HG03196 (cell line): Measurements from ENCODE around the gene NYAP1.
"Not testable (repeated sequence)": the region's sequence is repeated elsewhere in the genome, so short reads cannot be mapped to it uniquely, and the experiment has no call there.

Source experiments
- ATAC-seq: cut with Tn5 transposase; IDR thresholded peaks from one replicate; pipeline ENCODE4 v1.9.1; 2021; ENCODE audit not compliant: unreplicated experiment

The NYAP1 gene

DNA sequence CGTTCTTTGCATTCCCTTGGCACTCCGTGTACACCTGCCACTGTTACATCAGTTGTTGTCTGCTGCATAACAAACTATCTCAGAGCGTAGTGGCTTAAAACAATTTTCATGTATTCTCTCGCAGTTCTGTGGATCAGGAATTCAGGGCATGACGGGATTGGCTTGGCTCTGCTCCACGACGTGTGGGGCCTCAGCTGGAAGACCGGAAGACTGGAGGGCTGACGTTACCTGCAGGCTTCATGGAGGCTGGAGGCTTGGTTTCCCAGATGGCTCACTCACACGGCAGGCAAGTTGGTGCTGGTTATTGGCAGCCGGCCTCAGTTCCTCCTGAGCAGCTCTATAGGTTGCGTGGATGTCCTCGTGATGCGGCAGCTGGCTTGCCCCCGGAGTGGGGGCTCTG lies 25.5 kb downstream of the NYAP1 start:
- ATAC-seq, result no peak

DNA sequence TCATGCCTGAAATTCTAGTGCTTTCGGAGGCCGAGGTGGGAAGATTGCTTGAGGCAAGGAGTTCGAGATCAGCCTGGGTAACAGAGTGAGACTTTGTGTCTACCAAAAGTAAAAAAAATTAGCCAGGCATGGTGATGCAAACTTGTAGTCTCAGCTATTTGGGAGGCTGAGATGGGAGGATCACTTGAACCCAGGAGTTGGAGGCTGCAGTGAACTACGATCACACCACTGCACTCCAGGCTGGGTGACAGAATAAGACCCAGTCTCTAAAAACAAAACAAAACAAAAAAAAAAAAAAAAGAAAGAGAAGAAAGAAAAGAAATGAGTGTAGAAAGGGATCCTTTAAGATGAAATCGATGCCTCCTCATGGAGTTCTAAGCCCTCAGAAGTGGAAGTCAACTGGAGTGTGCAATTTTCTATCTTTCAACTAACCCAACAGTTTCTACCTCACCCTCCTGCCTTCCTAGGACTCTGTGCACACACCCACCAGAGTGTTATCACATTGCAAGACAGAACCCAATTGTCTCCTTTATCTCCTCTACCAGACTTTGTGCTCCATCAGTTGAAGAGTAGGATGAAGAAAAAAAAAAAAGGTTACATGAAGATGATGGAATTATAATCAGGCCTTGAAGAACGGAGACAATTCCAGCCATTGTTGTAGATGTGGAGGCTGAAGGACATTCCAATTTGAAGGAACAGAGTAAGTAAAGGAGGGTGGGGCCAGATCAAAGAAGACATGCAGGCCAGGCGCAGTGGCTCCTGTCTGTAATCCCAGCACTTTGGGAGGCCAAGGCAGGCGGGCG lies 26.9 kb downstream of the NYAP1 start:
- no peak for ATAC-seq

DNA sequence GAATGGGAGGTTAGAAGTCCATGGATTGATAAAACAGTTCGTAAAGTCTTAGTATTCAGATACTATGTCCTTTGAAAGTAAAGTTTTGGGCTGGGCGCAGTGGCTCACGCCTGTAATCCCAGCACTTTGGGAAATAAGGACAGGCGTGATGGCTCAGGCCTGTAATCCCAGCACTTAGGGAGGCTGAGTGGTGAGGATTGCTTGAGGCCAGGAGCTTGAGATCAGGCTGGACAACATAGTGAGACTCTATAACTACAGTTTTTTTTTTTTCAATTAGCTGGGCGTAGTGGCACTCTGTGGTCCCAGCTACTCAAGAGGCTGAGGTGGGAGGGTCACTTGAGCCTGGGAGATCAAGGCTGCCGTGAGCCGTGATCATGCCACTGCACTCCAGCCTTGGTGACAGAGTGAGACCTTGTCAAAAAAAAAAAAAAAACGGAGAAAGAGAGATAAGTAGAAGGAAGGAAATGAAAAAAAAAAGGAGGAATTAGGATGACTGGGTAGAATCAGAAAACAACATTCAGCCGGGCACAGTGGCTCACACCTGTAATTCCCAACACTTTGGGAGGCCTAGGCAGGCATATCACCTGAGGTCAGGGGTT lies 29.6 kb downstream of the NYAP1 start:
- no peak for ATAC-seq

DNA sequence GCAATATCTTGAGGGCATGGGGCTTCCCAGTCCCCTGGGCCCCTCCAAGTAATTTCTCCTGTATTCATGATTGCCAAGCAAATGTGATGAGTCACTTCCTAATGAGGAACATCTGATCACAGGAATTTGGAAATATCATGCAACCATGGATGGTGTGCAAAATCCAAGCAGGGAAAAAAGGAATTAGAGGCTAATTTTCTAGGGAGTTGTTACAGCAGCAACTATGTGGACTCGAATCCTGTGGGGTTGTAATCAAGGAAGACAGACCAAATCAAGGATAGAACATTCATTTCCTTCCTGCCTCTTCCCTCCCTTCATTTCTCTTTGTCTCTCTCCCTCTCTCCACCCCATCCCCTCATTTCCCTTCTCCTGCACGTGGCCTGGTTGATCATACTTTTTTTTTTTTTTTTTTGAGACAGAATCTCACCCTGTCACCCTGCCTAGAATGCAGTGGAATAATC lies 31.4 kb downstream of the NYAP1 start:
- ATAC-seq, result no peak

DNA sequence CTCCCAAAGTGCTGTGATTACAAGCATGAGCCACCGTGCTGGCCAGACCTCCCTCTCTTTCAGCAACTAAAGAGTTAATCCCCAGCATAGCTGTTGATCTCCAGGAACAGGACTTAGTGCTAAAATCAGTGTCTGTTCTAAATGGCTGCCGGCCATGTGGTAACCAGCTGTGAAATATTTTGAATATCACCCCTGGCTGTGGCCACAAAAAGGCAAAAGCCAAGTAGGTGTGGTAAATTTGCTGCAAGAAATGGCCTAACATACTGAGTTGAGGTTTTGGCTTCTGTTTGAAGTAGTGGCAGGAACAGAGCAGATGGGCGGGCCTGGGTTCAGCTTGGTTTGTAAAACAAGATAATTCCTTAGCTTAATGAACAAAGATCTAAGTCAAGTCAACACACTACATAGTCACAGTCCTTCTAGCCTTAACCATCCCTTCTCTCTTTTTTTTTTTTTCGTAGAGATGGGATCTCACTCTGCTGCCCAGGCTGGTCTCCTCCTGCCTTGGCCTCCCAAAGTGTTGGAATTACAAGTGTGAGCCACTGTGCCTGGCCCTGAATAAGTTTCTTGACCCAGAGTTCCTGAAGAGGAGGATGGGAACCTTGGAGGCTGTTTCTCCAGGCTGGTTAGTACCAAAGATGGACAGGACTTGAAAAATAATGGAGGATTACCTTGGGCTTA lies 32.5 kb downstream of the NYAP1 start:
- ATAC-seq, result no peak

DNA sequence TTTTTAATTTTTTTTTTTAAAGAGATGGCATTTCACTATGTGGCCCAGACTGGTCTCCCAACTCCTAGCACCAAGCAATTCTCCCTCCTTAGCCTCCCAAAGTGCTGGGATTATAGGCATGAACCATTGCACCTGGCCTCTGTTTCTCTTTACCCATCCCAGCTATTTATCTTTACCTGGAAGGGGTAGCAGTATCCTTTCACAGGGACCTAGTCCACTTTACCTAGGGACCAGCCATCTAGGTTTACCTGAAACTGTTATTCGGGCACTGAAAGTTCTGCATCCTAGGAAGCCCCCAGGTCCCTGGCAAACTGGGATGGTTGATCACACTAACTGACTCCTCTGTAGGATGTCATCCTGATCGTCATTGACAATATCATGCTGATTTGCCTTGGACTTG lies 33.6 kb downstream of the NYAP1 start:
- ATAC-seq, result no peak

DNA sequence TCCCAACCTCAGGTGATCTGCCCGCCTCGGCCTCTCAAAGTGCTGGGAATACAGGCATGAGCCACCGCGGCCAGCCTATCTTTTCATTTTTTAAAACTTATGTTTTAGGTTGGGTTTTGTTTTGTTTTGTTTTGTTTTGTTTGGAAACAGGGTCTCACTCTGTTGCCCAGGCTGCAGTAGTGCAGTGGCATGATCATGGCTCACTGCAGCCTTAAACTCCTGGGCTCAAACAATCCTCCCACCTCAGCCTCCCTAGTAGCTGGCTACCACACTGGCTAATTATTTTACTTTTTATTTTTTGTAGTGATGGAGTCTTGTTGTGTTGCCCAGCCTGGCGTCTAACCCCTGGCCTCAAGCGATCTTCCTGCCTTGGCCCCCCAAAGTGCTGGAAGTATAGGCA lies 35.9 kb downstream of the NYAP1 start:
- no peak for ATAC-seq

DNA sequence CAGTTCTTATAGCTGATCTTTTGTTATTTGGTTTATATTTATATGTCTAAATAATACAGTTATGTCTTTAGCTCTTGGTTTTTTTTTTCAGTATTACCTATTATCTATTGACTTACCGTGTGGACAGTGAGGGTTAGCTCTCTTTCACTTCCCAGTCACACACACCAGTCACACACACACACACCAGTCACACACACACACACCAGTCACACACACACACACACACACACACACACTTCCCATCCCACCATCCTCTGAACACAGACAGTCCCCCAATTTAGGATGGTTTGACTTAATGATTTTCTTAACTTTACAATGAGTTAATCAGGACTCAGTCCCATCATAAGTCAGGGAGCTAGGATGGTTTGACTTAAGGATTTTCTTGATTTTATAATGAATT lies 36.4 kb downstream of the NYAP1 start:
- no peak for ATAC-seq

DNA sequence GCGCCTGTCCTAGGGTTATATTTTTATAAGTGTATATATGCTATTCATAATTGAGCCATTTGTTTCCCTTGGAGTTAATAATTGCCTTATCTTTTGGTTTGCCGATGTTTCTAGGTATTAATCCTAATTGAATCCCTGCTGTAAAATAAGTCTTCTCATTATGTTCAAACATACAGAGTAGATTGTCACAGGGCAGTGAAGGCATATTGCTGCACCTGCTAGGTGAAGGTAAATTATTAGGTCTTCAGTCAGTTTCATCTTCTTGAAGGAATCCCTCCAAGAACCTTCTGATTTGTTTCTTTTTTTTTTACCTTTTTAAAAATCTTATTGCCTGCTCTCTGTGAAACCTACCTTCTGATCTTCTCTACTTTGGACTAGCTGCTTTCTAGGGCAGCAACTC lies 37.3 kb downstream of the NYAP1 start:
- no peak for ATAC-seq

DNA sequence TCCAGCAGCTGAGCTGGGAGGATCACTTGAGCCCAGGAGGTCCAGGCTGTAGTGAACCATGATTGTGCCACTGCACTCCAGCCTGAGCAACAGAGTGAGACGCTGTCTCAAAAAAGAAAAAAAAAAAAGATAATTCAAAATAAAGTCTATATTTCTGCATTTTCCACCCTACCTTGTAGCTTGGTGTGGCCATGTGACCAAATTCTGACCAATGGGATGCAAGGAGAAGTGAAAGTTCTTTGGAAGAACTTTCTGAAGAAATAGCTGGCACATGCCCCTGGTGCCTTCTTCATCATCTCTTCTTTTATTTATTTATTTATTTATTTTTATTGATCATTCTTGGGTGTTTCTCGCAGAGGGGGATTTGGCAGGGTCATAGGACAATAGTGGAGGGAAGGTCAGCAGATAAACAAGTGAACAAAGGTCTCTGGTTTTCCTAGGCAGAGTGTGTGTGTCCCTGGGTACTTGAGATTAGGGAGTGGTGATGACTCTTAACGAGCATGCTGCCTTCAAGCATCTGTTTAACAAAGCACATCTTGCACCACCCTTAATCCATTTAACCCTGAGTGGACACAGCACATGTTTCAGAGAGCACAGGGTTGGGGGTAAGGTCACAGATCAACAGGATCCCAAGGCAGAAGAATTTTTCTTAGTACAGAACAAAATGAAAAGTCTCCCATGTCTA lies 38.3 kb downstream of the NYAP1 start:
- not testable (repeated sequence) for ATAC-seq

DNA sequence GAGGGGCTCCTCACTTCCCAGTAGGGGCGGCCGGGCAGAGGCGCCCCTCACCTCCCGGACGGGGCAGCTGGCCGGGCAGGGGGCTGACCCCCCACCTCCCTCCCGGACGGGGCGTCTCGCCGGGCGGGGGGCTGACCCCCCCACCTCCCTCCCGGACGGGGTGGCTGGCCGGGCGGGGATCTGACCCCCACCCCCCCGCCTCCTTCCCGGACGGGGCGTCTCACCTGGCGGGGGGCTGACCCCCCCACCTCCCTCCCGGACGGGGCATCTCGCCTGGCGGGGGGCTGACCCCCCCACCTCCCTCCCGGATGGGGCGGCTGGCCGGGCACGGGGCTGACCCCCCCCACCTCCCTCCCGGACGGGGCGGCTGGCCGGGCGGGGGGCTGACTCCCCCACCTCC lies 39.5 kb downstream of the NYAP1 start:
- not testable (repeated sequence) for ATAC-seq

DNA sequence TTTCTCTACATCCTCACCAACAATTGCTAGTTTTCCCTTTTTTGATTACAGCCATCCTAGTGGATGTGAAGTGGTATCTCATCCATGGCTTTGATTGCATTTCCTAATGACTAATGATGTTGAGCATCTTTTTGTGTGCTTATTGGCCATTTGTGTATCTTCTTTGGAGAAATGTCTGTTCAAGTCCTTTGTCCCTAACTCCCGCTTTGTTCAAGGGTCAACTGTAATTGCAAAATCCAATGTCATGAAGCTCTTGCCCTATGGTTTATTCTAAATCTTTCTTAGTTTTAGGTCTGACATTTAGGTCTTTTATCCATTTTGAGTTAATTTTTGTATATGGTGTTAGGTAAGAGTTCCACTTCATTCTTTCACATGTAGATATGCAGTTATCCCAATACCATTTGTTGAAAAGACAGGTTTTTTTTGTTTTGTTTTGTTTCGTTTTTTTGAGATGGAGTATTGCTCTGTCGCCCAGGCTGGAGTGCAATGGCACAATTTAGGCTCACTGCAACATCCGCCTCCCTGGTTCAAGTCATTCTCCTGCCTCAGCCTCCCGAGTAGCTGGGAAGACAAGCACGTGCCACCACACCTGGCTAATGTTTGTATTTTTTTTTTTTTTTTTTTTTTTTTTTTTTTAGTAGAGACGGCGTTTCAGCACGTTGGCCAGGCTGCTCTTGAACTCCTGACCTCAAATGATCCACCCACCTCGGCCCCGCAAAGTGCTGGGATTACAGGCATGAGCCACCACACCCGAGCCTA lies 44.6 kb downstream of the NYAP1 start:
- not testable (repeated sequence) for ATAC-seq

DNA sequence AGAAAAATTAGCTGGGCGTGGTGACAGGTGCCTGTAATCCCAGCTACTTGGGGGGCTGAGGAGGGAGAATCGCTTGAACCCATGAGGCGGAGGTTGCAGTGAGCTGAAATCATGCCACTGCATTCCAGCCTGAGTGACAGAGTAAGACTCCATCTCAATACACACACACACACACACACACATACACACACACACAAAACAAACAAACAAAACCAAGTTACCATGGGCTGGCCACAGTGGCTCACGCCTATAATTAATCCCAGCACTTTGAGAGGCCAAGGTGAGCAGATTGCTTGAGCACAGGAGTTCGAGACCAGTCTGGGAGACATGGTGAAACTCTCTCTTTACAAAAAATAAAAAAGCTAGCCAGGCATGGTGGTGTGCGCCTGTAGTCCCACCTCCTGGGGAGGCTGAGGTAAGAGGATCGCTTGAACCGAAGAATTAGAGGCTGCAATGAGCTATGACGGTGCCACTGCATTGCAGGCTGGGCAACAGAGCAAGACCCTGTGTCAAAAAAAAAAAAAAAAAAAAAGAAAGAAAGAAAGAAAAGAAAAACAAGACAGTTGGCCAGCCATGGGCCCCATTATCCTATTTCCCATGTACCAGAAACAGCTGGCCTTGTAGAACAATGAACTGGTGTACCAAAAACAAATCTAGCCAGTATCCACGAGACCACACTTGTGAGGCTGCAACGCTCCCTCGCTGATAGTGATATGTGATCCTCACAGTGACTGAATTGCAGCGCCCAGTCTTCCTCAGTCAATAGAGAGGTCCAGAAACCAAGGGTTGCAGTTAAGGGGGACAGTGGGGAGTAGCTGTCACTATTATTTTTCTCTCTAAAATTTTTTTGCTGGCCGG lies 48.7 kb downstream of the NYAP1 start:
- ATAC-seq, result no peak

DNA sequence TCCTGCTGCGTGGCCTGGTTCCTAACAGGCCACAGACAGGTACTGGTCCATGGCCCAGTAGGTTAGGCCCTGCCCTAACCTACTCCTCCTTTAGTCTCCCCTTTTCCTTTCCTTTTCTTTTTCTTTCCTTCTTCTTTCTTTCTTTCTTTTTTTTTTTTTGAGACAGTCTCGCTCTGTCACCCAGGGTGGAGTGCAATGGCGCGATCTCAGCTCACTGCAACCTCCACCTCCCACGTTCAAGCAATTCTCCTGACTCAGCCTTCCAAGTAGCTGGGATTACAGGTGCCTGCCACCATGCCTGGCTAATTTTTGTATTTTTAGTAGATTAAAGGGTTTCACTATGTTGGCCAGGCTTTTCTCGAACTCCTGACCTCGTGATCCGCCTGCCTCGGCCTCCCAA lies 52.3 kb downstream of the NYAP1 start:
- ATAC-seq, result not testable (repeated sequence)

DNA sequence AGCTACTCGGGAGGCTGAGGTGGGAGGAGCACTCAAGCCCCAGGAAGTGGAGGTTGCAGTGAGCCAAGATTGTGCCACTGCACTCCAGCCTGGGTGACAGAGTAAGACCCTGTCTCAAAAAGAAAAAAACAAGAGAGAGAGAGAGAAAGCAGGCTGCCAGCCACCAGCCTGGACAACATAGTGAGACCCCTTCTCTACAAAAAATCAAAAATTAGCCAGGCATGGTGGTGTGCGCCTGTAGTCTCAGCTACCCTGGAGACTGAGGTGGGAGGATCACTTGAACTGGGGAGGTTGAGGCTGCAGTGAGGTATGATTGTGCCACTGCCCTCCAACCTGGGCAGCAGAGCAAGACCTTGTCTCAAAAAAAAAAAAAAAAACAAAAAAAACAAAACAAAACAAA lies 53.0 kb downstream of the NYAP1 start:
- ATAC-seq, result not testable (repeated sequence)

DNA sequence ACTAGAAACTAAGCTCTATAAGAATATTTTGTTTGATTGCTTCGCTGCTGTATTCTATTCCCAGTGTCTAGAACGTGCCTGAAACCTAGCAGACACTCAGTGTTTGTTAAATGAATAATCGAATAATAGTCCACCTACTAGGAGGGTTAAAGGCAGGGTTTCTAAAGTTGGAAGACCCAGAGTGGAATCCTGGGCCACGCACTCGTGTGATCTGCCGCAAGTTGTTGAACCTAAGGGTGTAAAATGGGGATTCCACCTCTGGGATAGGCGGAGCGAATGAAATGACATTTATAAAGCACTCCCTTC lies 54.6 kb downstream of the NYAP1 start:
- ATAC-seq, result no peak

DNA sequence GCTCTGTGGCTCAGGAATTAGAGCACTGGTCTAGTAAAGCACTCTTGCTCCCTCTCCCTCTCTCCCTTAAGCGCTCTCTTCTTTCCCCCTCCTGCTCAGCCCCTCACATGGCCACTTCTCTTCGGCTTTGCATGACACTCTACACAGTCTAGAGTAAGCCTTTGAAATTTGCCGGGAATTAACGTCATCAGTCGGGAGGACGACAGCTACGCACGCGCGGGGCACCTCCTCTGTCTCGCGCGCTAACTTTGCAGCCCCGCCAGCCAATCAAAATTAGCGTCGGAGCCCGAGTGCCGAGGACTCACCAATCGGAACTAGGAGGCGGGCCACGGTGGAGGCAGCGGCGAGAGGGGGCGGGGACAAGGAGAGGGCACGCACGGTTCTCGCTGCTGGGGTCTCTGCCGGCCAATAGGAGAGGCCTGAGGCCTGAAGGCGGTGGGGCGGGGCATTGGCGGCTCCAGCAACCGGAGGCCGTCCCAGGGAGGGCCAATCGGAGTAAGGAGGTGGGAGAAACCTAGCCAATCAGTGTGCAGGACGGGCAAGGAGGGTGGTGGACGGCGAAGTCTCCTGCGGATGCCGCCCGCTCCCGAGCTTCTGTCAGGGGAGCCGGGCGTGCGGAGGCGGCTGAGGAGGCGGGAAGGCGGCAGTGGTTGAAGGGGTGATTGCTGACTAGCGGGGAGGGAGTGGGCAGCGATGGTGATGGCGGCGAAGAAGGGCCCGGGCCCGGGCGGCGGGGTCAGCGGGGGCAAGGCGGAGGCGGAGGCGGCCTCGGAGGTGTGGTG lies 55.1 kb downstream of the NYAP1 start, which contains the start of gene AGFG2:
AGFG2 (plus strand) TSS at position 550 of the 782 bp plus-strand sequence; CDS start at position 694, 144 bp downstream.
- ATAC-seq, result peak; percentile 92

DNA sequence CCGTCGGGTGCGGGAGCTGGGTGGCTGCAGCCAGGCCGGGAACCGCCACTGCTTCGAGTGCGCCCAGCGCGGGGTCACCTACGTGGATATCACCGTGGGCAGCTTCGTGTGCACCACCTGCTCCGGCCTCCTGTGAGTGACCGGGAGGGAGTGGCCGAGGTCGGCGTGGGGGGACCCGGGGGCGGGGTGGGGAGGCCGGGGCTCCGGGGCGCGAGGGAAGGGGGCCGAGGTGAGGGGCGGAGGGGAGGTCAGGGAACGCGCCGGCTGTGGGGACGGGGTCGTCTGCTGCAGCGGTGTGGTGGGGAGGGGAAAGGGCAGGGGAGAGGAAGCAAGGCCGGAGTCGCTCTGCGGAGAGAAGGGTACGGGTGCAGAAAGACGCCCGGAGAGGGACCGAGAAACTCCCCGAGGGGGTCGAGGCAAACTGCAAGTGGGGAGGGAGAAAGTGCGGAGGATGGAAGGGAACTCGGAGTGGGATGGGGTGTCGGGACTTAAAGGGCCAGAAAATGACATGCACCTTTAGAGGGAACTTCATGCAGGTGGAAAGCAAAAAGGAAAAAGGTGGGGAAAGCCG lies 55.8 kb downstream of the NYAP1 start:
- no peak for ATAC-seq
